GM21381 (cell line): Measurements from ENCODE around the gene ZBTB12.
"Not testable (repeated sequence)": the region's sequence is repeated elsewhere in the genome, so short reads cannot be mapped to it uniquely, and the experiment has no call there.

Experiments used
- ATAC-seq: cut with Tn5 transposase; IDR thresholded peaks from one replicate; pipeline ENCODE4 v1.9.1; 2021; ENCODE audit warnings: mild to moderate bottlenecking, moderate library complexity; ENCODE audit not compliant: unreplicated experiment

The ZBTB12 gene, protein sequence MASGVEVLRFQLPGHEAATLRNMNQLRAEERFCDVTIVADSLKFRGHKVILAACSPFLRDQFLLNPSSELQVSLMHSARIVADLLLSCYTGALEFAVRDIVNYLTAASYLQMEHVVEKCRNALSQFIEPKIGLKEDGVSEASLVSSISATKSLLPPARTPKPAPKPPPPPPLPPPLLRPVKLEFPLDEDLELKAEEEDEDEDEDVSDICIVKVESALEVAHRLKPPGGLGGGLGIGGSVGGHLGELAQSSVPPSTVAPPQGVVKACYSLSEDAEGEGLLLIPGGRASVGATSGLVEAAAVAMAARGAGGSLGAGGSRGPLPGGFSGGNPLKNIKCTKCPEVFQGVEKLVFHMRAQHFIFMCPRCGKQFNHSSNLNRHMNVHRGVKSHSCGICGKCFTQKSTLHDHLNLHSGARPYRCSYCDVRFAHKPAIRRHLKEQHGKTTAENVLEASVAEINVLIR

DNA sequence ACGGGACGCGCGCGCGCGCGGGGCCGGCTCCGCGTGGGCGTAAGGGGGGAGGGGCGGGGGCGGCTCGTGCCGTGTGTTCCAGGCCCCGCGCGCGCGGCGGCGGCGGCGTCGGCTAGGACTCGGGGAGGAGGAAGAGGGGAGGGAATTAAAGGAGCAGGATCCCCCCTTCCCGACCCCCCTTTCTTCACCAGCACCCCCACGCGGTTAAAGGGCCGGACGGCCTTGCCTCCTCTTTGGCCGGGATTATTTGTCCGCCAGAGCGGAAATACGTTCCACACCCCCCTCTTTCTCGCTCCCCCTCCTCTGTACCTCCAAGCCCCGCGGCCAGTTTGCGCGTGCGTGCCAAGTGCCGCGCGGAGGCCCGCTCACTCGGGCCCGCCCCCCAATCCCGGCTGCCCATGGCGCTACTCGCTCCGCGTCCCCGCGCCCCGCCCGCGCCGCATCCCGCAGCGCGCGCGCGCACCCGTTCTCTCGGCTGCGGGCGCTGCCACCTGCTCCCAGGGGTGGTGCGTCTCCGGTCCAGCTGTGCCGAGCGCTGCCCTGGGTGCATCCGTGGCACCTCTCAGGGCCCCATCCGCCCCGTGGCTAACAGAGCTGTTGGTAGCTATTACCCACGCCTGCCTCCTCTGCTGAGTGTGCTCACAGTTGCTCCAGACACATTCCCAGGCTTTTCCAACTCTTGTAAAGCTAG lies at the start of gene ZBTB12:
ZBTB12 (minus strand) TSS at position 134 of the 691 bp plus-strand sequence. CDS start 781 bp downstream, outside the sequence.
- peak; percentile 54 for ATAC-seq

DNA sequence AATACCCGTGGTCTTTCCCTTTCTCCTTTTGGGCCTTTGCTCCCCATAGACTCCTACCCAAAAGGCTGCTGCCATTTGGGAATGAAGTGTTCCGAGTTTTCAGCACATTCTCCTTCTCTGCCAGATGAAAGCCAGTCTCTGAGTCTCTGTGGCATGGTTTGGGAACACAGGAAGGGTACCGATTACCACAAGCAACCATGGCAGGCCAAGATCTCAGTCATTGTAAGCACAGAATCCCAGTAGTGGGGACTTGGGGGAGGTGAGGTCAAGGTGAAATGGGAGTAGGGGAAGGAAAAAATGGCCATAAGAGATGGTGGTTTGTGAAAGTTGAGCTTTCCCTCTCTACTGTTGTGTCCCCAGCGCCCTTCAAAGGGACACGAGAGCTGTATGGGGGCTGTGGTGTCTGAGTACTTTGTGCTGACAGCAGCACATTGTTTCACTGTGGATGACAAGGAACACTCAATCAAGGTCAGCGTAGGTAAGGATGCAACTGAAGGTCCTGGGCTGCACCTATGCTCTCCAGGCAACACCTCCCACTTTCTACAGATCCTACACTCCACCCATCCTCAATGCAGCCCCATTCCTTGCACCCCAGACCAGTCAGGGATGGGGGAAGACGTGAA lies 48.2 kb upstream of the ZBTB12 start:
- ATAC-seq: no peak

DNA sequence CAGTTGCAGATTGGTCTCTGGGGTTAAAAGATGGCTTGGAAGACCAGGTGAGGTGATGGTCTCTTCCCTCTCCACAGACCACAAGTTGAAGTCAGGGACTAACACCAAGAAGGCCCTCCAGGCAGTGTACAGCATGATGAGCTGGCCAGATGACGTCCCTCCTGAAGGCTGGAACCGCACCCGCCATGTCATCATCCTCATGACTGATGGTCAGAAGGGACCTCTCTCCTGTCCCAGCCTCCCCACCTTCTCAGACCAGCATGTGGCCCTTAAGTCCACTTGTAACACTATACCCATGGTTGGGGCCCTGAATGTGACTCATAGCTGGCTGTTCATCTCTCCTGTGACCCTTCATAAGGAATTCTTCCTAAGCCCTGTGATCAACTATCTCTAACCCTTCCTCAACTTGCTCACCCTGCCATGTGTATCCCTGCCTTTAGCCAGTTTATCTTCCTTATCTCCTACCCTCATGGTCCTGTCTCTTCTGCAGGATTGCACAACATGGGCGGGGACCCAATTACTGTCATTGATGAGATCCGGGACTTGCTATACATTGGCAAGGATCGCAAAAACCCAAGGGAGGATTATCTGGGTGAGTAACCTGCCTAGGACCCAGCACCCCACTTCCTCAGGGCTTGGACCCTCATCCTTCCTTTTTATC lies 47.0 kb upstream of the ZBTB12 start:
- ATAC-seq: no peak

DNA sequence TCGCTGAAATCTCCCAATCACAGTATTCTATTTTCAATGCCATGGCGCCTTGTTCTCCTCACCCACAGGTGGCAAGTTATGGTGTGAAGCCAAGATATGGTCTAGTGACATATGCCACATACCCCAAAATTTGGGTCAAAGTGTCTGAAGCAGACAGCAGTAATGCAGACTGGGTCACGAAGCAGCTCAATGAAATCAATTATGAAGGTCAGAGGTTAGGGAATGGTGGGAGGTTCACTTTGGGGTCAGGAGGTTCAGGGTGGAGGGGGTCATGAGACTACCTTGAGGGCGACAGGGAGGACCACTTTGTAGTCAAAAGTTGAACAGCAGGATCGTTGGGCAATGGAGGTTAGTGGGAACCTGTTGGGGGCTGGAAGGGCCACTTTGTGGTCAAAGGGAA lies 46.4 kb upstream of the ZBTB12 start:
- no peak for ATAC-seq

DNA sequence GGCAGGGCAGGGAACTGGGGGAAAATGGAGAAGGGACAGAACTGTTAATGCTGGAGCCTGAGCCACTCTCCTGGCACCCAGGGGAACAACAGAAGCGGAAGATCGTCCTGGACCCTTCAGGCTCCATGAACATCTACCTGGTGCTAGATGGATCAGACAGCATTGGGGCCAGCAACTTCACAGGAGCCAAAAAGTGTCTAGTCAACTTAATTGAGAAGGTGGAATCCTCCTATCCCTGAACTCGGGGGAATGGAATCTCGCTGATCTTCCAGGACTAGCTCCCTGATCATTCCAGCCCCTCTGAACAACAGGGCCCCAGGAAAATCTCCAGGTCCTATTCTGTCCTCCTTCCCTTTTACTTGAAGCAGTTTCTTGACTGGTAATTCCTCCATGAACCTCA lies 46.0 kb upstream of the ZBTB12 start:
- ATAC-seq: no peak

DNA sequence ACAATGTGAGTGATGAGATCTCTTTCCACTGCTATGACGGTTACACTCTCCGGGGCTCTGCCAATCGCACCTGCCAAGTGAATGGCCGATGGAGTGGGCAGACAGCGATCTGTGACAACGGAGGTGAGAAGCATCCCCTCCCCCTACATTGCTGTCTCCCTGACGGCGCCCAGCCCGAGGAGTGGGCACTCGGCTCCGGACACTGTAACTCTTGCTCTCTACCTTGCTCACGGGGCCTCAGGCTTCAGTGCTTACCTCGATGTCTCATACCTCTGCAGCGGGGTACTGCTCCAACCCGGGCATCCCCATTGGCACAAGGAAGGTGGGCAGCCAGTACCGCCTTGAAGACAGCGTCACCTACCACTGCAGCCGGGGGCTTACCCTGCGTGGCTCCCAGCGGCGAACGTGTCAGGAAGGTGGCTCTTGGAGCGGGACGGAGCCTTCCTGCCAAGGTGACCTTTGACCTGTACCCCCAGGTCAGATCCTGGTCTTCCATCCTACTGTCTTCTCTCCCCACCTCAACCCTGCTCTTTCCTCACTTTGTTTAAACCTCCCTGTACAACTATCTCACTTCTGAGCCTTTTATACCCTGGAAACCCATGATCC lies 45.3 kb upstream of the ZBTB12 start:
- ATAC-seq: no peak

DNA sequence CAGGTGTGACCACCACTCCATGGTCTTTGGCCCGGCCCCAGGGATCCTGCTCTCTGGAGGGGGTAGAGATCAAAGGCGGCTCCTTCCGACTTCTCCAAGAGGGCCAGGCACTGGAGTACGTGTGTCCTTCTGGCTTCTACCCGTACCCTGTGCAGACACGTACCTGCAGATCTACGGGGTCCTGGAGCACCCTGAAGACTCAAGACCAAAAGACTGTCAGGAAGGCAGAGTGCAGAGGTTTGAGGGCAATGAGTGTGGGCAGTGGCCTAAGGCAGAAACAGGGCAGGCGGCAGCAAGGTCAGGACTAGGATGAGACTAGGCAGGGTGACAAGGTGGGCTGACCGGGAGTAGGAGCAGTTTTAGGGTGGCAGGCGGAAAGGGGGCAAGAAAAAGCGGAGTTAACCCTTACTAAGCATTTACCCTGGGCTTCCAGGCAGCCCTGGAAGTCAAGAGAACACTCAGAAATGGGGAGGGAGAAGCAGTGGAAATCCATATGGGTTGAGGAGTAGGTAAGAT lies 44.5 kb upstream of the ZBTB12 start:
- no peak for ATAC-seq

DNA sequence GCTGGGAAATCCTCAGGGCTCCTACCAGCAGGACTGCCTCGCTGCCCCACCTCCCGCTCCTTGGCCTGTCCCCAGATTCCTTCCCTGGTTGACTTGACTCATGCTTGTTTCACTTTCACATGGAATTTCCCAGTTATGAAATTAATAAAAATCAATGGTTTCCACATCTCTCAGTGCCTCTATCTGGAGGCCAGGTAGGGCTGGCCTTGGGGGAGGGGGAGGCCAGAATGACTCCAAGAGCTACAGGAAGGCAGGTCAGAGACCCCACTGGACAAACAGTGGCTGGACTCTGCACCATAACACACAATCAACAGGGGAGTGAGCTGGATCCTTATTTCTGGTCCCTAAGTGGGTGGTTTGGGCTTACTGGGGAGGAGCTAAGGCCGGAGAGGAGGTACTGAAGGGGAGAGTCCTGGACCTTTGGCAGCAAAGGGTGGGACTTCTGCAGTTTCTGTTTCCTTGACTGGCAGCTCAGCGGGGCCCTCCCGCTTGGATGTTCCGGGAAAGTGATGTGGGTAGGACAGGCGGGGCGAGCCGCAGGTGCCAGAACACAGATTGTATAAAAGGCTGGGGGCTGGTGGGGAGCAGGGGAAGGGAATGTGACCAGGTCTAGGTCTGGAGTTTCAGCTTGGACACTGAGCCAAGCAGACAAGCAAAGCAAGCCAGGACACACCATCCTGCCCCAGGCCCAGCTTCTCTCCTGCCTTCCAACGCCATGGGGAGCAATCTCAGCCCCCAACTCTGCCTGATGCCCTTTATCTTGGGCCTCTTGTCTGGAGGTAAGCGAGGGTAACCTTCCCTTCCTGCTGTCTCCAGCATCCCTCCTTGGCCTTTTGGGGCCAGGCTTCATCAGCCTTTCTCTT lies 43.9 kb upstream of the ZBTB12 start, which contains the start of gene CFB:
CFB (plus strand) TSS at position 589 of the 863 bp plus-strand sequence; CDS start at position 716, 127 bp downstream.
- ATAC-seq: no peak

DNA sequence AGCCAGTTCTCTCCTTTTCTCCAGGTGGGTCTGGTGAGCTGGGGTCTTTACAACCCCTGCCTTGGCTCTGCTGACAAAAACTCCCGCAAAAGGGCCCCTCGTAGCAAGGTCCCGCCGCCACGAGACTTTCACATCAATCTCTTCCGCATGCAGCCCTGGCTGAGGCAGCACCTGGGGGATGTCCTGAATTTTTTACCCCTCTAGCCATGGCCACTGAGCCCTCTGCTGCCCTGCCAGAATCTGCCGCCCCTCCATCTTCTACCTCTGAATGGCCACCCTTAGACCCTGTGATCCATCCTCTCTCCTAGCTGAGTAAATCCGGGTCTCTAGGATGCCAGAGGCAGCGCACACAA lies 43.2 kb upstream of the ZBTB12 start:
- ATAC-seq: no peak

DNA sequence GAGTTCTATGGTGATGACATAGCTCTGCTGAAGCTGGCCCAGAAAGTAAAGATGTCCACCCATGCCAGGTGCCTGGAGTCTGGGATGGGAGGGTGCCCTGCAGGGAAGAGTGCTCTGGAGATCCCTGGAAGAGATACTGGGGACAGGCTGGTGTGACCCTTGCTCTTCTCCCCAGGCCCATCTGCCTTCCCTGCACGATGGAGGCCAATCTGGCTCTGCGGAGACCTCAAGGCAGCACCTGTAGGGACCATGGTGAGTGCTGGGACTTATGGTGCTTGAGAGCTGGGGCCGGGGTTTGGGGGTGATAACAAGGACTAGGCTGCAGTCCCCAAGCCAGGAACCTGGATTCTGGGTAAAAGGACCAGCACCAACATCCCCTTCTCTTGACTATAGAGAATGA lies 41.9 kb upstream of the ZBTB12 start:
- no peak for ATAC-seq

DNA sequence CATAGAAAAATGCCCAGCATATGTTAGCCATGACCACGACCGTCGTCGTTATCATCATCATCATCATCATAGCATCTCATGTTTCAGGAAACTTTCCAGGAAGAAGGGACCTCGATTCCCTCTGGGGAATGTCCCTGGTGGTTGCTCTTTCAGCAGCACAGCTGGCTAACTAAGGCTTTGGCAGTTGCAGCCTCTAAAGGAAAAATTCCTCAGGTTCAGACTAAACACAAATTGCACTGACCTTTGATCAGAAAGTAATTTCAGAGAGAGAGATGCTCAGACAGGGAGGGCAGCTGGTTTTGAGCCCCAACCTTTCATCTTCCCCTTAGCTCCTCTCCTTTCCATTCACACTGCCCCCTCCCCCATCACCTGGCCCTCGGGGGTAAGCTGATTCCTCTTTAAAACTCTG lies 38.4 kb upstream of the ZBTB12 start:
- ATAC-seq: no peak

DNA sequence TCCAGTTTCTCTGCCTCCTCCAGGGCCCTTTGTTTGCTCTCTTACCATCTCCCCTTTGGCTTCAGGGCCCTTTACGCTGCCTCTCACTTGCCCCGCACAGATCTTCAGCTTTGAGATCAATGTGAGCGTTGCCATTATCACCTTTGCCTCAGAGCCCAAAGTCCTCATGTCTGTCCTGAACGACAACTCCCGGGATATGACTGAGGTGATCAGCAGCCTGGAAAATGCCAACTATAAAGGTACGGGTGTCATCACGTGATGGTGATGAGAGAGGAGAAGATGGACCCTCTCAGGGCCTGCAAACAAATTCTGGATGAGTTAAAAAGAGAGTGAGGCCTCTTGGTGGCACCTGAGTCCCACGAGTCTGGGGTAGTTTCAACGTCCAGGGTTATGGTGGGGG lies 33.9 kb upstream of the ZBTB12 start:
- no peak for ATAC-seq

DNA sequence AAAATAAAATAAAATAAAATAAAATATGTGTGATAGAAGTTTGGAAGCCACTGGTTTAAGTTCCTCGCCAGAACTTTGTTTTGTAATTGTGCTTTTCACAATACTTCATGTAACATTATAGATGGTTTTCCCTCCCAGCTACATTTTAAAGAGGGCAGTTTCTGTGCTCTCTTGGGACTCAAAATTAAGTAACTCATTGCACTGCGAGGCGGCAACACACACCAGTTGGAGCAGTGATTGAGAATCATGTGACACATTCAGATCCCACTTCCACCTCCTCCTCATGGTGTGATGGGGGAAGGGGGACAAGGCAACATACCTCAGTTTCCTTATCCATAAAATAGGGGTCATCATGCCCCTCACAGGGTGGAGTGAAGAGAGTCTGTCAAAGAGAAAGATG lies 33.1 kb upstream of the ZBTB12 start:
- no peak for ATAC-seq

DNA sequence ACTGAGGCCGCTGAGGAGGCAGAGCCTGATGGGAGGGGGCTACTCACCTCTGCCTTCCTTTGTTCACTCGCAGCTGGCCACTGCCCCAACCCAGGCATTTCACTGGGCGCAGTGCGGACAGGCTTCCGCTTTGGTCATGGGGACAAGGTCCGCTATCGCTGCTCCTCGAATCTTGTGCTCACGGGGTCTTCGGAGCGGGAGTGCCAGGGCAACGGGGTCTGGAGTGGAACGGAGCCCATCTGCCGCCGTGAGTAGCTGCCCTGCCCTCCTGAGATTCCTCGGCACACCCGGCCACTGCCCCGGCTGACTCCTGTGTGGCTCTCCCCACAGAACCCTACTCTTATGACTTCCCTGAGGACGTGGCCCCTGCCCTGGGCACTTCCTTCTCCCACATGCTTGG lies 31.7 kb upstream of the ZBTB12 start:
- no peak for ATAC-seq

DNA sequence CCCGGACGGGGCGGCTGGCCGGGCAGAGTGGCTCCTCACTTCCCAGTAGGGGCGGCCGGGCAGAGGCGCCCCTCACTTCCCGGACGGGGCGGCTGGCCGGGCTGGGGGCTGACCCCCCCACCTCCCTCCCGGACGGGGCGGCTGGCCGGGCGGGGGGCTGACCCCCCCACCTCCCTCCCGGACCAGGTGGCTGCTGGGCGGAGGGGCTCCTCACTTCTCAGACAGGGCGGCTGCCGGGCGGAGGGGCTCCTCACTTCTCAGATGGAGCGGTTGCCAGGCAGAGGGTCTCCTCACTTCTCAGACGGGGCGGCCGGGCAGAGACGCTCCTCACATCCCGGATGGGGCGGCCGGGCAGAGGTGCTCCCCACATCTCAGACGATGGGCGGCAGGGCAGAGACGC lies 30.3 kb upstream of the ZBTB12 start:
- not testable (repeated sequence) for ATAC-seq

DNA sequence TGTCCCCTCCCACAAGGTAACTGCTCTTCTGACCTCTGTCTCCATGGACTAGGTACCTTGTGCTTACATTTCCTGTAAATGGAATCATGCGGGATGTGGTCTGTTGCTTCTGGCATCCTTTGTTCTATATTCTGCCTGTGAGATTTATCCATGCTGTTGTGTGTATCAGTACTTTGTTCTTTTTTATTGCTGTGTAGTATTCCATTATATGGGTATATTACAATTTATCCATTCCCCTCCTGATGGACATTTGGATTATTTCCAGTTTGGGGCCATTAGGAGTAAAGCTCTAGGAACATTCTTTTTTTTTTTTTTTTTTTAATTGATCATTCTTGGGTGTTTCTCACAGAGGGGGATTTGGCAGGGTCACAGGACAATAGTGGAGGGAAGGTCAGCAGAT lies 29.1 kb upstream of the ZBTB12 start:
- no peak for ATAC-seq

DNA sequence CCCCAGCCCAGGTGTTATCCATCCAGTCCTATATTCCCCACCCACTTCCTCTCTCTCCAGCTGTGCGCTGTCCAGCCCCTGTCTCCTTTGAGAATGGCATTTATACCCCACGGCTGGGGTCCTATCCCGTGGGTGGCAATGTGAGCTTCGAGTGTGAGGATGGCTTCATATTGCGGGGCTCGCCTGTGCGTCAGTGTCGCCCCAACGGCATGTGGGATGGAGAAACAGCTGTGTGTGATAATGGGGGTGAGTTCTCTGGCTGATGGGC lies 26.7 kb upstream of the ZBTB12 start:
- ATAC-seq: no peak

DNA sequence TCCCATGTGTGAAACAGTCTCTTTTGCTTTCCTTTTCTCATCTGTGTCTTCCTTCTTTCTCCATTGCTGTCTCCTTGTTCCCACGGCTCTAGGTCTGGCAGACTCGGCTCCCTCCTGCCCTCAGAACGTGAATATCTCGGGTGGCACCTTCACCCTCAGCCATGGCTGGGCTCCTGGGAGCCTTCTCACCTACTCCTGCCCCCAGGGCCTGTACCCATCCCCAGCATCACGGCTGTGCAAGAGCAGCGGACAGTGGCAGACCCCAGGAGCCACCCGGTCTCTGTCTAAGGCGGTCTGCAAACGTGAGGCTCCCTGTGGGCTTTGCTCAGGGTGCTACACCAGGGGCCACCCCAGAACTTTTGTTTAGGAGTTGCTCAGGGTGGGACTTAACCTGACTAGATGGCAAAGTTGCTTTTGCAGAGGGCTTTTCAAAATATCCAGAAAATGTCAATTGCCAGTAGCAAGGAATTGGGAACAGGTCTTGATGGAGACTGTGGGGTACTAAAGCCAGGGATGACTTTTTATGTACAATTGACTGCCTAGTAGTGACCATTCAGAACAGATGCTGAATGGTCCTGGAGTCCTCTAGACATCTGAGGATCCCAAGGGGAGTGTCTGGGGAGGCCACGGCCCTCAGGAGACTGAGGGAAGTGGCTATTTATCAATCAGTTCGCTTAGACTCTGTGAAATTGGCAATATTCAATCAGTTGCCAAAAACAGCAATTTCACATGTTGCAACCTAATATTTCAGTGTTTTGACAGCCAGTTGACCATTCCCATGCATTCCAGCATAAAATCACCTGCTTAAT lies 26.2 kb upstream of the ZBTB12 start:
- no peak for ATAC-seq

DNA sequence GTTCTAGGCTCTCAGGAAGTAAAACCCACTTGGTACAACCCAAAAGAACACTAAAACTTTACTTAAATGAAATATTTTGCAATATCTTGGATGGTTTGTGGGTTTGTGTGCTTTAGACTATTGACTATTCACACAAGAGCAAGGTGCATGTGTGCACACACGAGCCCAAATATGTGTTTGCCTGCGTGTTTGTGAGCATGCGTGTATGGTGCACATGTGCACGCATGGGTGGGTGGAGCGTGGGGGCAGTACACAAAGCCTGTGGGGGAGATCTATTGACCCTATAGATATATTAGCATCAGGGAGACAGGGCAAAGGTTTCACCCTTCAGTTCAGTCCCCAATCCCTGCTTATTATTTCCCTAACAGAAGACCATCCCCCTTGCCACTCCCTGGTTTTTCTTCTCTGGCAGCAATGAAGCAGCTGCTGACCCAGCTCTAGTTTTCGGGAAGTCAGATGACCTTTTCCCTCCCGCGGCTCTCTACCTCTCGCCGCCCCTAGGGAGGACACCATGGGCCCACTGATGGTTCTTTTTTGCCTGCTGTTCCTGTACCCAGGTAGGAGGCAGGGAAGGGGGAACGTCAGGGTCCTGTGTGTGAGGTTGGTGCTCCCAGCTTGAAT lies 25.5 kb upstream of the ZBTB12 start, which contains the start of gene C2:
C2 (plus strand) TSS at position 476 of the 621 bp plus-strand sequence; CDS start at position 512, 36 bp downstream.
- no peak for ATAC-seq
